C4-2B (cell line): ENCODE measurements around the gene ANGPTL8.

Source experiments
- ZFX ChIP-seq: fragments of 450-650 bp; IDR thresholded peaks from 2 replicates; pipeline ENCODE4 v1.6.1; 2017
- TF ChIP-seq, protein P1 (sequence below): fragments of 450-650 bp; conservative IDR thresholded peaks from 2 replicates; pipeline ENCODE4 v1.5.1; 2017; ENCODE audit warnings: mild to moderate bottlenecking

- TF ChIP-seq, protein P1, sequence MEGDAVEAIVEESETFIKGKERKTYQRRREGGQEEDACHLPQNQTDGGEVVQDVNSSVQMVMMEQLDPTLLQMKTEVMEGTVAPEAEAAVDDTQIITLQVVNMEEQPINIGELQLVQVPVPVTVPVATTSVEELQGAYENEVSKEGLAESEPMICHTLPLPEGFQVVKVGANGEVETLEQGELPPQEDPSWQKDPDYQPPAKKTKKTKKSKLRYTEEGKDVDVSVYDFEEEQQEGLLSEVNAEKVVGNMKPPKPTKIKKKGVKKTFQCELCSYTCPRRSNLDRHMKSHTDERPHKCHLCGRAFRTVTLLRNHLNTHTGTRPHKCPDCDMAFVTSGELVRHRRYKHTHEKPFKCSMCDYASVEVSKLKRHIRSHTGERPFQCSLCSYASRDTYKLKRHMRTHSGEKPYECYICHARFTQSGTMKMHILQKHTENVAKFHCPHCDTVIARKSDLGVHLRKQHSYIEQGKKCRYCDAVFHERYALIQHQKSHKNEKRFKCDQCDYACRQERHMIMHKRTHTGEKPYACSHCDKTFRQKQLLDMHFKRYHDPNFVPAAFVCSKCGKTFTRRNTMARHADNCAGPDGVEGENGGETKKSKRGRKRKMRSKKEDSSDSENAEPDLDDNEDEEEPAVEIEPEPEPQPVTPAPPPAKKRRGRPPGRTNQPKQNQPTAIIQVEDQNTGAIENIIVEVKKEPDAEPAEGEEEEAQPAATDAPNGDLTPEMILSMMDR: no peak
- TF ChIP-seq ZFX: no peak
These were observed 40.3 kb downstream of the ANGPTL8 start for GRCh38 chr19:11279505-11280236.
